GM12878 (cell line): Measurements from ENCODE around the gene PRKAR2B. TPM values are rescaled to one million over a fixed set of nuclear protein-coding genes. Genes with fewer than 3 reads are reported as not detected.
A peak's percentile ranks its signal among the peaks of the same experiment; 100 is the strongest.

Experiments
- BCL11A ChIP-seq: IDR thresholded peaks from 2 replicates; pipeline ENCODE4 v1.6.1; 2011; ENCODE audit warnings: low read depth, low read length
- CUX1 ChIP-seq: IDR thresholded peaks from 2 replicates; pipeline ENCODE4 v1.6.1; 2012; ENCODE audit warnings: improper control_type of control experiment, low read depth, low read length; ENCODE audit not compliant: insufficient replicate concordance
- HDGF ChIP-seq: fragments of 450-650 bp; IDR thresholded peaks from 2 replicates; pipeline ENCODE4 v1.6.1; 2016; ENCODE audit warnings: antibody characterized with exemption
- IRF4 ChIP-seq: IDR thresholded peaks from 2 replicates; pipeline ENCODE4 v1.6.1; 2011; ENCODE audit warnings: low read depth, low read length
- LARP7 ChIP-seq: fragments of 450-650 bp; IDR thresholded peaks from 2 replicates; pipeline ENCODE4 v1.6.1; 2017; ENCODE audit warnings: mild to moderate bottlenecking
- NFYB ChIP-seq: IDR thresholded peaks from 2 replicates; pipeline ENCODE4 v1.6.1; 2011; ENCODE audit warnings: low read depth, mild to moderate bottlenecking, low read length, improper control_type of control experiment, moderate library complexity; ENCODE audit not compliant: insufficient read depth
- RAD51 ChIP-seq: fragments of 450-650 bp; IDR thresholded peaks from 2 replicates; pipeline ENCODE4 v1.6.1; 2016; ENCODE audit warnings: moderate library complexity, mild to moderate bottlenecking, inconsistent platforms
- SP1 ChIP-seq: IDR thresholded peaks from one replicate; pipeline ENCODE4 v1.6.1; 2011; ENCODE audit warnings: low read depth, low read length
- SREBF2 ChIP-seq: IDR thresholded peaks from 2 replicates; pipeline ENCODE4 v1.6.1; 2012; ENCODE audit warnings: mild to moderate bottlenecking, low read length
- ZNF274 ChIP-seq: IDR thresholded peaks from one replicate; pipeline ENCODE4 v1.8.0; 2011; ENCODE audit not compliant: insufficient read length, insufficient read depth
- polyA plus RNA-seq, 11 experiments: library from polyadenylated mRNA; depleted of rRNA in 4 of 11; unstranded in 6 of 11; stranded (reverse) in 5 of 11; fragments of >200 nt; fragmentation: Nextera tagmentation in 4 of 11; fragmentation: Illumina TruSeq in 1 of 11; extraction: Ambion mirVana in 4 of 11; extraction: Trizol in 1 of 11; gene quantifications; 1 replicate in 1 of 11; 2 replicates in 10 of 11; pipeline versions ENCODE4 v1.2.1 to v1.2.3, GENCODE V29; 2011 to 2016; ENCODE audit warnings: inconsistent platforms in 2 of 11, missing spikeins in 2 of 11, low read depth in 1 of 11
- total RNA-seq, 4 experiments: library from RNA; depleted of rRNA in 3 of 4; stranded (reverse); fragments of >200 nt in 3 of 4; fragmentation: Illumina TruSeq in 1 of 4; extraction: Trizol in 1 of 4; gene quantifications; 2 replicates each; pipeline versions ENCODE4 v1.2.1 to v1.2.3, GENCODE V29; 2013 to 2021
- TF ChIP-seq, protein P1 (sequence below): fragments of 450-650 bp; IDR thresholded peaks from 2 replicates; pipeline ENCODE4 v1.6.1; 2017; ENCODE audit warnings: mild to moderate bottlenecking, moderate library complexity
- TF ChIP-seq, protein P2 (sequence below): IDR thresholded peaks from 2 replicates; pipeline ENCODE4 v1.6.1; 2011; ENCODE audit warnings: low read depth, mild to moderate bottlenecking, low read length, moderate library complexity, borderline replicate concordance; ENCODE audit errors: extremely low read depth
- TF ChIP-seq, protein P3 (sequence below): fragments of 450-650 bp; formaldehyde crosslinking; IDR thresholded peaks from 2 replicates; pipeline ENCODE4 v1.5.0; 2022; ENCODE audit warnings: mild to moderate bottlenecking, missing genetic modification characterization

PRKAR2B gene
- total and polyA plus RNA-seq, 10 of the 15 experiments (the other 5 are each of a cell fraction or from before 2014, with no cell fraction given), result 0.01 to 0.18 (median 0.04) TPM; not detected in 4

- TF ChIP-seq CUX1 (no peak), NFYB (no peak), BCL11A (peak; percentile 31; the same call in 1 of the 2 replicates), HDGF (peak; percentile 74; the same call in 1 of the 2 replicates), SP1 (peak; percentile 72), ZNF274 (no peak), RAD51 (peak; percentile 93), LARP7 (no peak), SREBF2 (no peak), IRF4 (peak; percentile 71; the same call in 1 of the 2 replicates)
- TF ChIP-seq, protein P1, sequence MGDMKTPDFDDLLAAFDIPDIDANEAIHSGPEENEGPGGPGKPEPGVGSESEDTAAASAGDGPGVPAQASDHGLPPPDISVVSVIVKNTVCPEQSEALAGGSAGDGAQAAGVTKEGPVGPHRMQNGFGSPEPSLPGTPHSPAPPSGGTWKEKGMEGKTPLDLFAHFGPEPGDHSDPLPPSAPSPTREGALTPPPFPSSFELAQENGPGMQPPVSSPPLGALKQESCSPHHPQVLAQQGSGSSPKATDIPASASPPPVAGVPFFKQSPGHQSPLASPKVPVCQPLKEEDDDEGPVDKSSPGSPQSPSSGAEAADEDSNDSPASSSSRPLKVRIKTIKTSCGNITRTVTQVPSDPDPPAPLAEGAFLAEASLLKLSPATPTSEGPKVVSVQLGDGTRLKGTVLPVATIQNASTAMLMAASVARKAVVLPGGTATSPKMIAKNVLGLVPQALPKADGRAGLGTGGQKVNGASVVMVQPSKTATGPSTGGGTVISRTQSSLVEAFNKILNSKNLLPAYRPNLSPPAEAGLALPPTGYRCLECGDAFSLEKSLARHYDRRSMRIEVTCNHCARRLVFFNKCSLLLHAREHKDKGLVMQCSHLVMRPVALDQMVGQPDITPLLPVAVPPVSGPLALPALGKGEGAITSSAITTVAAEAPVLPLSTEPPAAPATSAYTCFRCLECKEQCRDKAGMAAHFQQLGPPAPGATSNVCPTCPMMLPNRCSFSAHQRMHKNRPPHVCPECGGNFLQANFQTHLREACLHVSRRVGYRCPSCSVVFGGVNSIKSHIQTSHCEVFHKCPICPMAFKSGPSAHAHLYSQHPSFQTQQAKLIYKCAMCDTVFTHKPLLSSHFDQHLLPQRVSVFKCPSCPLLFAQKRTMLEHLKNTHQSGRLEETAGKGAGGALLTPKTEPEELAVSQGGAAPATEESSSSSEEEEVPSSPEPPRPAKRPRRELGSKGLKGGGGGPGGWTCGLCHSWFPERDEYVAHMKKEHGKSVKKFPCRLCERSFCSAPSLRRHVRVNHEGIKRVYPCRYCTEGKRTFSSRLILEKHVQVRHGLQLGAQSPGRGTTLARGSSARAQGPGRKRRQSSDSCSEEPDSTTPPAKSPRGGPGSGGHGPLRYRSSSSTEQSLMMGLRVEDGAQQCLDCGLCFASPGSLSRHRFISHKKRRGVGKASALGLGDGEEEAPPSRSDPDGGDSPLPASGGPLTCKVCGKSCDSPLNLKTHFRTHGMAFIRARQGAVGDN, result 0 out of 2 replicates have a peak, but pooled peaks have one; percentile 40
- TF ChIP-seq, protein P2, sequence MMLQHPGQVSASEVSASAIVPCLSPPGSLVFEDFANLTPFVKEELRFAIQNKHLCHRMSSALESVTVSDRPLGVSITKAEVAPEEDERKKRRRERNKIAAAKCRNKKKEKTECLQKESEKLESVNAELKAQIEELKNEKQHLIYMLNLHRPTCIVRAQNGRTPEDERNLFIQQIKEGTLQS, result peak; percentile 79; the same call in 1 of the 2 replicates
- TF ChIP-seq, protein P3, sequence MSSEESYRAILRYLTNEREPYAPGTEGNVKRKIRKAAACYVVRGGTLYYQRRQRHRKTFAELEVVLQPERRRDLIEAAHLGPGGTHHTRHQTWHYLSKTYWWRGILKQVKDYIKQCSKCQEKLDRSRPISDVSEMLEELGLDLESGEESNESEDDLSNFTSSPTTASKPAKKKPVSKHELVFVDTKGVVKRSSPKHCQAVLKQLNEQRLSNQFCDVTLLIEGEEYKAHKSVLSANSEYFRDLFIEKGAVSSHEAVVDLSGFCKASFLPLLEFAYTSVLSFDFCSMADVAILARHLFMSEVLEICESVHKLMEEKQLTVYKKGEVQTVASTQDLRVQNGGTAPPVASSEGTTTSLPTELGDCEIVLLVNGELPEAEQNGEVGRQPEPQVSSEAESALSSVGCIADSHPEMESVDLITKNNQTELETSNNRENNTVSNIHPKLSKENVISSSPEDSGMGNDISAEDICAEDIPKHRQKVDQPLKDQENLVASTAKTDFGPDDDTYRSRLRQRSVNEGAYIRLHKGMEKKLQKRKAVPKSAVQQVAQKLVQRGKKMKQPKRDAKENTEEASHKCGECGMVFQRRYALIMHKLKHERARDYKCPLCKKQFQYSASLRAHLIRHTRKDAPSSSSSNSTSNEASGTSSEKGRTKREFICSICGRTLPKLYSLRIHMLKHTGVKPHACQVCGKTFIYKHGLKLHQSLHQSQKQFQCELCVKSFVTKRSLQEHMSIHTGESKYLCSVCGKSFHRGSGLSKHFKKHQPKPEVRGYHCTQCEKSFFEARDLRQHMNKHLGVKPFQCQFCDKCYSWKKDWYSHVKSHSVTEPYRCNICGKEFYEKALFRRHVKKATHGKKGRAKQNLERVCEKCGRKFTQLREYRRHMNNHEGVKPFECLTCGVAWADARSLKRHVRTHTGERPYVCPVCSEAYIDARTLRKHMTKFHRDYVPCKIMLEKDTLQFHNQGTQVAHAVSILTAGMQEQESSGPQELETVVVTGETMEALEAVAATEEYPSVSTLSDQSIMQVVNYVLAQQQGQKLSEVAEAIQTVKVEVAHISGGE (CRISPR knock-in tag), result no peak
These were observed 124.9 kb downstream of the PRKAR2B start (continued) for GRCh38 chr7:107169120-107170050.
